ENCODE measurements around the gene WWP2.

WWP2 gene

GRCh38 chr16:69940676-69941075 lies 178.5 kb downstream of the WWP2 start:
- no peak overlapping the region for H3K4me3 ChIP-seq (ENCODE audit: low read length)
- TF ChIP-seq EZH2phosphoT487 (IDR thresholded peaks at IDR 0.05; ENCODE audit: low read length) (no peak), EZH2 (optimal IDR thresholded peaks at IDR 0.05; ENCODE audit: low read depth, low read length) (no peak), CTCF (IDR thresholded peaks at IDR 0.05; ENCODE audit: low read length) (no peak)
- no peaks in the 10 kb centered on the region for H3K36me3 ChIP-seq (replicated peaks; ENCODE audit: insufficient read depth, low read length)
- H3K4me2 ChIP-seq (ENCODE audit: low read depth, low read length): no peak overlapping the region
- no peaks in the 10 kb centered on the region for H3F3A ChIP-seq (ENCODE audit: insufficient read depth, low read length)
- no peaks in the 10 kb centered on the region for H3K9me3 ChIP-seq (replicated peaks; ENCODE audit: insufficient read depth, low read length)
- no peak overlapping the region for H2AFZ ChIP-seq (ENCODE audit: low read length)
- no peaks in the 10 kb centered on the region for H4K20me1 ChIP-seq (ENCODE audit: insufficient read depth, low read length)
- H3K27ac ChIP-seq (ENCODE audit: low read length): no peak overlapping the region
- no peaks in the 10 kb centered on the region for H3K27me3 ChIP-seq (replicated peaks; ENCODE audit: insufficient read depth, low read length)
- H3K4me1 ChIP-seq (ENCODE audit: low read length): no peaks in the 10 kb centered on the region
- DNase-seq: no peak
- no peaks in the 10 kb centered on the region for H3K9me2 ChIP-seq (replicated peaks; ENCODE audit: insufficient read depth, low read length)
- no peak overlapping the region for H3K9ac ChIP-seq (ENCODE audit: low read length)
- no peaks in the 10 kb centered on the region for H3K79me2 ChIP-seq (ENCODE audit: low read length)

GRCh38 chr16:69941251-69942098 lies 179.3 kb downstream of the WWP2 start:
- Histone ChIP-seq H3K9me3 (replicated peaks; ENCODE audit: insufficient read depth, low read length) (no peaks in the 10 kb centered on the region), H3K9me2 (replicated peaks; ENCODE audit: insufficient read depth, low read length) (no peaks in the 10 kb centered on the region), H4K20me1 (ENCODE audit: insufficient read depth, low read length) (no peaks in the 10 kb centered on the region), H3K27me3 (replicated peaks; ENCODE audit: insufficient read depth, low read length) (no peaks in the 10 kb centered on the region), H2AFZ (ENCODE audit: low read length) (no peak overlapping the region), H3F3A (ENCODE audit: insufficient read depth, low read length) (no peaks in the 10 kb centered on the region), H3K36me3 (replicated peaks; ENCODE audit: insufficient read depth, low read length) (no peaks in the 10 kb centered on the region), H3K4me3 (ENCODE audit: low read length) (no peak overlapping the region), H3K4me2 (ENCODE audit: low read depth, low read length) (no peak overlapping the region), H3K27ac (ENCODE audit: low read length) (no peak overlapping the region), H3K79me2 (ENCODE audit: low read length) (no peaks in the 10 kb centered on the region), H3K9ac (ENCODE audit: low read length) (no peak overlapping the region), H3K4me1 (ENCODE audit: low read length) (no peaks in the 10 kb centered on the region)
- TF ChIP-seq CTCF (IDR thresholded peaks at IDR 0.05; ENCODE audit: low read length) (no peak), EZH2 (optimal IDR thresholded peaks at IDR 0.05; ENCODE audit: low read depth, low read length) (no peak), EZH2phosphoT487 (IDR thresholded peaks at IDR 0.05; ENCODE audit: low read length) (no peak)
- DNase-seq: no peak

GRCh38 chr16:69942099-69942491 lies 180.0 kb downstream of the WWP2 start:
- no peaks in the 10 kb centered on the region for H3K36me3 ChIP-seq (replicated peaks; ENCODE audit: insufficient read depth, low read length)
- H3K9me3 ChIP-seq (replicated peaks; ENCODE audit: insufficient read depth, low read length): no peaks in the 10 kb centered on the region
- no peaks in the 10 kb centered on the region for H3F3A ChIP-seq (ENCODE audit: insufficient read depth, low read length)
- no peak overlapping the region for H3K27ac ChIP-seq (ENCODE audit: low read length)
- no peaks in the 10 kb centered on the region for H4K20me1 ChIP-seq (ENCODE audit: insufficient read depth, low read length)
- H3K9me2 ChIP-seq (replicated peaks; ENCODE audit: insufficient read depth, low read length): no peaks in the 10 kb centered on the region
- TF ChIP-seq EZH2phosphoT487 (IDR thresholded peaks at IDR 0.05; ENCODE audit: low read length) (no peak), EZH2 (optimal IDR thresholded peaks at IDR 0.05; ENCODE audit: low read depth, low read length) (no peak), CTCF (IDR thresholded peaks at IDR 0.05; ENCODE audit: low read length) (no peak)
- DNase-seq: no peak
- H3K4me3 ChIP-seq (ENCODE audit: low read length): no peak overlapping the region
- H3K79me2 ChIP-seq (ENCODE audit: low read length): no peaks in the 10 kb centered on the region
- H2AFZ ChIP-seq (ENCODE audit: low read length): no peak overlapping the region
- H3K4me1 ChIP-seq (ENCODE audit: low read length): no peaks in the 10 kb centered on the region
- H3K9ac ChIP-seq (ENCODE audit: low read length): no peak overlapping the region
- H3K27me3 ChIP-seq (replicated peaks; ENCODE audit: insufficient read depth, low read length): no peaks in the 10 kb centered on the region
- H3K4me2 ChIP-seq (ENCODE audit: low read depth, low read length): no peak overlapping the region

All from MM.1S (cell line).